Subcutaneous abdominal adipose tissue (tissue), 5 donors: Measurements from ENCODE around the gene TRPM2.
"Not testable (repeated sequence)": the region's sequence is repeated elsewhere in the genome, so short reads cannot be mapped to it uniquely, and the experiment has no call there.

ENCODE experiments used
- H3K27ac ChIP-seq: one replicate; pipeline ENCODE4 v1.7.0; 2013; ENCODE audit warnings: low read depth, mild to moderate bottlenecking, inconsistent platforms, low read length, moderate library complexity
- H3K27me3 ChIP-seq, 5 donors: one replicate each; pipeline ENCODE4 v1.7.0; 2013; ENCODE audit warnings: low read length in 5 of 5, inconsistent platforms in 1 of 5; ENCODE audit not compliant: control insufficient read depth in 5 of 5, insufficient read depth in 4 of 5
- H3K36me3 ChIP-seq, 5 donors: one replicate each; pipeline ENCODE4 v1.7.0; 2013; ENCODE audit warnings: low read length in 5 of 5; ENCODE audit not compliant: control insufficient read depth in 5 of 5, insufficient read depth in 5 of 5
- H3K4me1 ChIP-seq, 5 donors: one replicate each; pipeline ENCODE4 v1.7.0; 2013; ENCODE audit warnings: low read length in 5 of 5, mild to moderate bottlenecking in 3 of 5, moderate library complexity in 1 of 5; ENCODE audit not compliant: control insufficient read depth in 5 of 5, insufficient read depth in 5 of 5
- H3K4me3 ChIP-seq, 5 donors: one replicate each; pipeline ENCODE4 v1.7.0; 2013; ENCODE audit warnings: low read length in 5 of 5, low read depth in 1 of 5
- H3K9ac ChIP-seq, 5 donors: one replicate each; pipeline ENCODE4 v1.7.0; 2013; ENCODE audit warnings: low read length in 5 of 5, mild to moderate bottlenecking in 4 of 5, moderate library complexity in 3 of 5
- H3K9me3 ChIP-seq, 5 donors: one replicate each; pipeline ENCODE4 v1.7.0; 2013; ENCODE audit warnings: low read length in 5 of 5; ENCODE audit not compliant: control insufficient read depth in 5 of 5
- donor health status: healthy.
- donor health status: healthy.
- donor health status: healthy.
- donor health status: healthy.
- donor health status: healthy.

Gene TRPM2

DNA sequence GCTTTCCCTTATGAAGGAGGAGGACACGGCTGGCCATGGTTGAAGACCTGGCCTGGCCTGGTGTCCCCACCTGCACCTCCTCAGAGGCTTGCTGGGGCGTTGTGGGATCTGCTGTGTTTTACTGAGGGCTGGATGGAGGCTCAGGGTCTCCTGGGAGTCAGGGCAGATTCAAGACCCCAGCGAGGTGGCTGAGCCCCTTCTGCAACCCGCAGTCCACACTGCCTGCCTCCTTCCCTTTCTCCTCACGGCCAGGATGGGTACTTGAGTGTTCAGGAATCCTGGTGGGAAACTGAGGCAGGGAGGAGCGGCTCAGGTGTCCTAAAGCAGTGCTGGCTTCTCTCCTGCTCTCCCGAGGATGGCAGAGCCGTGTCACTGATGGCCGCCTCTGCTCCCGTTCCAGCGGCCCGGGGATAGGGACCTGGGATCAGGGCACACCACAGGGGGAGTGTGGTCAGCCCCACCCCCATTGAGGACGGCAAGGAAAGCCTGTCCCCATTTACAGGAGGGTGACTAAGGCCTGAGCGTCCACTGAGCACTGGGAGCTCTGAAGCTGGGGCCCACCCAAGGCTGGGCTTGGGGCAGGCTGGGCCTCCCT is 47.5 kb downstream of the TRPM2 start:
- Histone ChIP-seq H3K27ac (no peak overlapping the region), H3K36me3 (peaks cover 0 to 76% (median 18%) of the 10 kb centered on the region in 5 donors), H3K27me3 (no peaks in the 10 kb centered on the region), H3K4me1 (no peaks in the 10 kb centered on the region), H3K4me3 (no peak overlapping the region), H3K9me3 (no peaks in the 10 kb centered on the region), H3K9ac (no peak overlapping the region)

DNA sequence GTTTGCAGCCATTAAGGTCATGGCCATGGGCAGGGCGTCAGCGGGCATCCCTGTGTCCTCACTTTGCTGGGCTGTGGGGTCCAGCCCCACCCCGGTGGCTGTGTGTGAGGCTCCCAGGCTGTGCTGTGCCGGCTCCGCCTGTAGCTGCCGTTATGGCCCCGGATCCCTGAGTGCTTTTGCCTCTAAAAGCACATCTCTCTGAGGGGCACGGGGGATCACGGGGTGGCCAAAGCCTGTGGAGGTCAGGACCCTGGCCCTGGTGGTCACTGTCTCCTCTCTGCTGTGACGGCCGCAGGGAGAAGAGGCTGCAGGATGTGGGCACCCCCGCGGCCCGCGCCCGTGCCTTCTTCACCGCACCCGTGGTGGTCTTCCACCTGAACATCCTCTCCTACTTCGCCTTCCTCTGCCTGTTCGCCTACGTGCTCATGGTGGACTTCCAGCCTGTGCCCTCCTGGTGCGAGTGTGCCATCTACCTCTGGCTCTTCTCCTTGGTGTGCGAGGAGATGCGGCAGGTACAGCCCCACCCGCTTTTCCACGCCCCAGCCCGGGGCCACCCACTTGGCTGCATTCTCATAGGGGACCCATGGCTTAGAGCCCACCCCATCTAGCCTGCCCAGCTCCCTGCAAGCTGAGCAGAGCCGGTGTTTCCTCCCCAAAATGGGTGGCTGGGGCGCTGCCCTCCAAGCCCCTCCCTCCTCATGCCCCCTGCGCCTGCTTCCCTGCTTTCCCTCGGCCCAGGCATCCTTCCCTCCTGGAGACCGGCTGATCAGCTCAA is 48.2 kb downstream of the TRPM2 start:
- no peak overlapping the region for H3K9ac ChIP-seq
- H3K4me3 ChIP-seq: no peak overlapping the region
- no peaks in the 10 kb centered on the region for H3K9me3 ChIP-seq
- H3K4me1 ChIP-seq: no peaks in the 10 kb centered on the region
- no peaks in the 10 kb centered on the region for H3K27me3 ChIP-seq
- peaks cover 0 to 82% (median 24%) of the 10 kb centered on the region in 5 donors for H3K36me3 ChIP-seq
- H3K27ac ChIP-seq: no peak overlapping the region

DNA sequence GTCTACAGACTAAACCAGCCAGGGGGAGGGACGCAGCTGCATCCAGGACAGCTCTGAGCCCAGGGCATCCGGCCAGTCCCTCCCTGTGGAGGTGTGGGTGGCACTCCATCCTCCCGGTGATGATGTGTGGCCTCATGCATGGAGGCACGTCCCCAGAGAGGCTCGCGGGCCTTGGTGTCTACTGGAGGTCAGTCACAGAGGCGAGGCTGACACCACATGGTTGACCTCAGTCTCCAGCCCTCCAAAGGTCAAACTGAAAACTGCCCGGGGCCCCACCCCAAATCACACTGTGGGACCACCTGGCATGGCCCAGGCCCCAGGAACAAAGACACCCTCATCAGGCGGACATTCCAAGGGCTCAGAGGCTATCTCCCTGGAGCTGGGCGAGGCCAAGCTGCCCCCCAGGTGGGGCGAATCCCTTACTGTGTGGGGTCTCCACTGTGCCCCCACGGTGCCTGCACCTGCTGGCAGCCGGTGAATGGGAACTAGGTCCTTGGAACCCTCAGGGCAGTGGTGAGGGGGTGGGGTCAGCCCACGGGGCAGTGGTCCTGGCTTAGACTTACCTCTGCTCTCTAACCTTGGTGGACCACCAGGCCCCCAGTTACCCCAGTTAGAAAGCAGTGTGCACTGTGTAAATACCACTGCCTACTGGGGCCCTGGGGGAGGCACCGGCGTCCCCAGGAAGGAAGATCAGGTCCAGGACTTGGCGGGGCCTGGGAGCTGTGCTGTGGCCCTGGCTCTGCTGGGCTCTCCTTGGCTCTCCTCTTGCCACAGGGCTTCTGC is 49.1 kb downstream of the TRPM2 start:
- Histone ChIP-seq H3K9me3 (no peaks in the 10 kb centered on the region), H3K36me3 (peaks cover 0 to 81% (median 24%) of the 10 kb centered on the region in 5 donors), H3K4me1 (no peaks in the 10 kb centered on the region), H3K4me3 (no peak overlapping the region), H3K27ac (no peak overlapping the region), H3K27me3 (no peaks in the 10 kb centered on the region), H3K9ac (no peak overlapping the region)

DNA sequence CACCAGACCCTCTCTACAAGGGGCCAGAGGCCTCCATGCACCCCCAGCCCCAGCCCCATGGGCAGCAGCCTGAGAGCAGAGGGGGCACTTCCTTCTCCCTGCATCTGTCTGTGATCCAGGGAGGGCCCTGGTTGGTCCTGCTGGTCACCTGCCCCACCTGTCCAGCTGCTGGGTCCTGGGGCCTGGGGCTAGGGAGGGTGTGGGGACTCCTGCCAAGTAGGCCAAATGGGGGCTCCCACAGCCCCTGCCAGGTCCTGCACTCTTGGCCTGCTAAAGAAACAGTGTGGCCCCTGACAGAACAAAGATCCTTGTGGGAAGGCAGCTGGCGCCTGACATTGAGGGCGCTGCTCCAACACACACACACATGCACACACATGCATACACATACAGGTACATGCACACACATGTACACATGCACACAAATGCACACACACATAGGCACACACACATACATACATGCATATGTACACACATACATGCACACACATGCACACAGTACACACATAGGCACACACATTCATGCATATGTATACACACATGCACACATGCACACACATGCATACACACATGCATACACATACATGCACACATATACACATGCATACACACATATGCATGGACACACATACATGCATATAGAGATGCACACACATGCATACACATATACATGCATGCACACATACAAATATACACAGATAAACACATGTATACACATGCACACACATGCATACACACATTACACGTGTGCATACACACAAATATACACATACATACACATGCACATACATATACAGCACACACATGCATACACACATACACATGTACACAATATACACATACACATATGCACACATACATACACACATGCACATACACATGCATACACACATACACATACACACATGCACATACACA is 49.9 kb downstream of the TRPM2 start:
- no peak overlapping the region for H3K4me3 ChIP-seq
- no peaks in the 10 kb centered on the region for H3K9me3 ChIP-seq
- no peaks in the 10 kb centered on the region for H3K27me3 ChIP-seq
- no peak overlapping the region for H3K9ac ChIP-seq
- H3K36me3 ChIP-seq: peaks cover 0 to 73% (median 24%) of the 10 kb centered on the region in 5 donors
- H3K4me1 ChIP-seq: no peaks in the 10 kb centered on the region
- no peak overlapping the region for H3K27ac ChIP-seq

DNA sequence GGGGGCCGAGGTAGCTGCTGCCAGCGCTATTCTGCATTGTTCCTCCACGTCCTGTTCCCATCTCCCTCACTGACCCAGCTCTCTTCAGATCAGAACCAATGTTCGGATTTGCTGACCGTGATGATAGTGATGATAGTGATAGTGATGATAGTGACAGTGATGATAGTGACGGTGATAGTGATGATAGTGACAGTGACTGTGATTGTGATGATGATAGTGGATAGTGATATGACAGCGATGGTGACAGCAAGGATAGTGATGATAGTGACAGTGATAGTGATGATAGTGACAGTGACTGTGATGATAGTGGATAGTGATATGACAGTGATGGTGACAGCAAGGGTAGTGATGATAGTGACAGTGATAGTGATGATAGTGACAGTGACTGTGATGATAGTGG is 51.1 kb downstream of the TRPM2 start:
- not testable (repeated sequence) for H3K27ac ChIP-seq, H3K9me3 ChIP-seq, H3K4me3 ChIP-seq, H3K9ac ChIP-seq, H3K27me3 ChIP-seq, H3K4me1 ChIP-seq
- H3K36me3 ChIP-seq: peaks cover 0 to 62% (median 21%) of the 10 kb centered on the region in 5 donors

DNA sequence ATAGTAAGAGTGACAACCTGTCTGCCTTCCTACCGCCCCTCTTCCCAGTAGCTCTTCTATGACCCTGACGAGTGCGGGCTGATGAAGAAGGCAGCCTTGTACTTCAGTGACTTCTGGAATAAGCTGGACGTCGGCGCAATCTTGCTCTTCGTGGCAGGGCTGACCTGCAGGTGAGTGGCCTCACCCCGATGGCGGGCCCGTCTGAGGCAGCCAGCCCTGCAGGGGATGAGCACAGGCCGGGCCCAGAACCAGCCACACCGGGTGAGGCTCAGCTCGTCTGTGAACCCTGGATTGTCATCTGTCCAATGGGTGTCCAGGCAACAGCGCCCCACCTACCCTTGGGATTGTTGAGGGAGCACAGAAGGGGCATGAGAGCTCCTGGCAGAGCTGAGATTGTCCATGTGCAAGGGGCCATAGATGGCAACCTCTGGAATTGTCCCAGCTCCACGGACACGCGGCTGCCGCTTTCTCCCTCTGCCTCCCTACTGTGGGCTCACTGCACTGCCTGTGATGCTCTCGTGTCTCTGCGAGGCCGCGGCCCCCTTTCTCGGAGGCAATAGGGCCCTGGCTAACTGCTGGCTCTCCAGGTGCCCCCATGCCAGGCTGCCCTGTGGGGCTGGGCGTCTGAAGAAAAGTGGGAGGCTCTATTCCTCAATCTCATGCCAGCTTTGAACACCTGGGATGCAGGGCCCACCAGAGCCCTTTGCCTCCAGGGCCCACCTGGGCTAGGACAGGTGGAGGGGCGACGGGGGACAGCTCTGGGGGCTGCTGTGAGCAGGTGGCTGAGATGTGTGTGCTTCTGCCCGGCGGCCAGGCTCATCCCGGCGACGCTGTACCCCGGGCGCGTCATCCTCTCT is 51.9 kb downstream of the TRPM2 start:
- H3K27ac ChIP-seq: no peak overlapping the region
- H3K36me3 ChIP-seq: peaks cover 0 to 54% (median 16%) of the 10 kb centered on the region in 5 donors
- H3K4me3 ChIP-seq: no peak overlapping the region

DNA sequence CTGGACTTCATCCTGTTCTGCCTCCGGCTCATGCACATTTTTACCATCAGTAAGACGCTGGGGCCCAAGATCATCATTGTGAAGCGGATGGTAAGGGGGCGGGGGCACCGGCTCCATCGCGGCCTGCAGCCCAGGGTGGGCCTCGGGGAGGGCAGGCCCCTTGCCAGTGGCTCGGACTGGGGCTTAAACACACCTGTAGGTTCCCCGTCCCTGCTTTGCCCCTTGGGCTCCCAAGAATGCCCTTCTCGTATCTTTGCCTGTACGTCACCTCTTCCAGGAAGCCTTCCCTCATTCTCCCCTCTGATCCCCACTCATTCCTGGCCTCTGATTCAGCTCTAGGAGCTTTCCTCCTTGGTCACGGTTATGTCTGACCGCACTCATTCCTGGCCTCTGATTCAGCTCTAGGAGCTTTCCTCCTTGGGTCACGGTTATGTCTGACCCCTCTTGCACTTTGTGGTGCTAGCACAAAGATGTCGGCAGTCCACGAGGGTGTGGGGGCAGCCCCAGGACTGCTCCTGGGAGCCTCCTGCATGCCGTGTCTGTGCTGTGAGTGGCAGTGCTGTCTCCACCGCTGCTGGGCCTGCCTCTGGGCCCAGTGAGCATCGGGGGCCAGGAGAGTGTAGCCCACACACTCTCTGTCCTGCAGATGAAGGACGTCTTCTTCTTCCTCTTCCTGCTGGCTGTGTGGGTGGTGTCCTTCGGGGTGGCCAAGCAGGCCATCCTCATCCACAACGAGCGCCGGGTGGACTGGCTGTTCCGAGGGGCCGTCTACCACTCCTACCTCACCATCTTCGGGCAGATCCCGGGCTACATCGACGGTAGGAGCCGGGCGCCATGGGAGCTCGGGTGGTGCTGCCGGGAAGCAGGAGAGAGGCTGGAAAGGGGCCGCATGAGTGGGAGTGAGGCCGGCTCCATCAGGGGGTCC is 52.8 kb downstream of the TRPM2 start:
- no peaks in the 10 kb centered on the region for H3K4me1 ChIP-seq
- H3K4me3 ChIP-seq: no peak overlapping the region
- H3K27me3 ChIP-seq: no peaks in the 10 kb centered on the region
- no peaks in the 10 kb centered on the region for H3K9me3 ChIP-seq
- no peak overlapping the region for H3K27ac ChIP-seq
- no peak overlapping the region for H3K9ac ChIP-seq
- peaks cover 0 to 45% (median 16%) of the 10 kb centered on the region in 5 donors for H3K36me3 ChIP-seq

More for the DNA sequence above, 51.9 kb downstream of the TRPM2 start:
- Histone ChIP-seq H3K9me3 (no peaks in the 10 kb centered on the region), H3K9ac (no peak overlapping the region), H3K4me1 (no peaks in the 10 kb centered on the region), H3K27me3 (no peaks in the 10 kb centered on the region)

DNA sequence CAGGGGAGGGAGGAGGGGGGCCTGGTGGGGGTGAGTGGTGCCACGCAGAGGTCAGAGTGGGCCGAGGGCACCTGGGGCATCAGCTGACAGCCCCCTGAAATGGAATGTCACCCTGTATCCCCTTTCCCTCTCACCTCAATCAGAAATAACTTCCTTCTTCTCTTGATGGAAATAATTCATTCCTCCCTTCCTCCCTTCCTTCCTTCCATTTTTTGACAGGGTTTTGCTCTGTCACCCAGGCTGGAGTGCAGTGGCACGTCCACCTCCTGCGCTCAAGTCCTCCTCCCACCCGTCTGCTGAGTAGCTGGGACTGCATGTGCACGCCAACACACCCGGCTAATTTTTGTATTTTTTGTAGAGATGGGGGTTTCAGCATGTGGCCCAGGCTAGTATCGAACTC is 53.5 kb downstream of the TRPM2 start:
- H3K9ac ChIP-seq: no peak overlapping the region
- no peak overlapping the region for H3K4me3 ChIP-seq
- H3K9me3 ChIP-seq: no peaks in the 10 kb centered on the region
- H3K36me3 ChIP-seq: peaks cover 0 to 39% (median 16%) of the 10 kb centered on the region in 5 donors
- H3K27me3 ChIP-seq: no peaks in the 10 kb centered on the region
- H3K27ac ChIP-seq: no peak overlapping the region
- no peaks in the 10 kb centered on the region for H3K4me1 ChIP-seq
